A549 treated with ZK216348 at 1 μM for 4 hours (cell line): ENCODE measurements around the gene USP3. TPM values are rescaled to one million over a fixed set of nuclear protein-coding genes. Genes with fewer than 3 reads are reported as not detected.

ENCODE experiments used
- total RNA-seq: library from RNA; stranded (reverse); fragments of 200-300 nt; extraction: Qiagen RNA extraction; gene quantifications from 5 replicates; pipeline ENCODE4 v1.2.3, GENCODE V29; 2022; ENCODE audit warnings: low read depth

The USP3 gene, protein sequence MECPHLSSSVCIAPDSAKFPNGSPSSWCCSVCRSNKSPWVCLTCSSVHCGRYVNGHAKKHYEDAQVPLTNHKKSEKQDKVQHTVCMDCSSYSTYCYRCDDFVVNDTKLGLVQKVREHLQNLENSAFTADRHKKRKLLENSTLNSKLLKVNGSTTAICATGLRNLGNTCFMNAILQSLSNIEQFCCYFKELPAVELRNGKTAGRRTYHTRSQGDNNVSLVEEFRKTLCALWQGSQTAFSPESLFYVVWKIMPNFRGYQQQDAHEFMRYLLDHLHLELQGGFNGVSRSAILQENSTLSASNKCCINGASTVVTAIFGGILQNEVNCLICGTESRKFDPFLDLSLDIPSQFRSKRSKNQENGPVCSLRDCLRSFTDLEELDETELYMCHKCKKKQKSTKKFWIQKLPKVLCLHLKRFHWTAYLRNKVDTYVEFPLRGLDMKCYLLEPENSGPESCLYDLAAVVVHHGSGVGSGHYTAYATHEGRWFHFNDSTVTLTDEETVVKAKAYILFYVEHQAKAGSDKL
- total RNA-seq, result 39.7 to 45.7 TPM (median 42.1 TPM) in 5 replicates

GRCh38 chr15:63504247-63504978, at the start of gene USP3:
USP3 (plus strand) TSS chr15:63504593; CDS start chr15:63504740, 147 bp downstream.

GRCh38 chr15:63597038-63597790, 92.8 kb downstream of the USP3 start, which contains the start of gene FBXL22:
FBXL22 (plus strand) TSS chr15:63597387; CDS start chr15:63597393, 6 bp downstream.

Other genes starting within 250 kb of the USP3 start
- 15.4 to 25.8 TPM (median 20.3 TPM) in 5 replicates for gene APH1B, start 227.0 kb upstream of the USP3 start, total RNA-seq
- gene CA12, start 122.7 kb upstream of the USP3 start, total RNA-seq, result 141 to 185 TPM (median 171 TPM) in 5 replicates
- 0.17 to 0.44 TPM (median 0.22 TPM) in 5 replicates for gene FBXL22, start 92.8 kb downstream of the USP3 start, total RNA-seq